HG02678 (cell line): ENCODE measurements around the gene ZFP3.
"Not testable (repeated sequence)": the region's sequence is repeated elsewhere in the genome, so short reads cannot be mapped to it uniquely, and the experiment has no call there.

Source experiments
- ATAC-seq: cut with Tn5 transposase; IDR thresholded peaks from one replicate; pipeline ENCODE4 v1.9.1; 2021; ENCODE audit warnings: mild to moderate bottlenecking, moderate library complexity; ENCODE audit not compliant: unreplicated experiment

ZFP3 gene

DNA sequence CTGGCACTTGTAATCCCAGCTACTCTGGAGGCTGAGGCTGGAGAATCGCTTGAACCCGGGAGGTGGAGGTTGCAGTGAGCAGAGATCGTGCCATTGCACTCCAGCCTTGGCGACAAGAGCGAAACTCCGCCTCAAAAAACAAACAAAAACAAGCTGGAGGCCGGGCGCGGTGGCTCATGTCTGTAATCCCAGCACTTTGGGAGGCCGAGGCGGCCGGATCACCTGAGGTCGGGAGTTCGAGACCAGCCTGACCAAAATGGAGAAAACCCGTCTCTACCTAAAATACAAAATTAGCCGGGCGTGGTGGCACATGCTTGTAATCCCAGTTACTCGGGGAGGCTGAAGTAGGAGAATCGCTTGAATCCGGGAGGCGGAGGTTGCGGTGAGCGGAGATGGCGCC is 992 bp upstream of the ZFP3 start:
- ATAC-seq: not testable (repeated sequence)

DNA sequence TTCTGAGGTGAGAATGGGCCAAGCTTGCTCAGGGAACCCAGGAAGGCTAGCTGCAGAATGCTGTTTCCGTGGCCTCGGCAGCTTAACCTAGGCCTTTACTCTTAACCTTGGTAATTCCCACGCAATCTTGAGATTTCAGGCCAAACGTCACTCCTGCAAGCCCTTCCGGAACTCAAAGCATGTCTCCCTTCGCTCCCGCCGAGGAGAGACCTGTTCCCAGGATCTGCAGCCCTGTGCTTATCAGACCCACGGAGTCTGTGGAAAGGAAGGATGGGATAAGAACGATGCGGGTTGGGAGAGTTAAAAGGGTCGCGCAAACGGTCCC is 524 bp upstream of the ZFP3 start:
- ATAC-seq: no peak

GRCh38 chr17:5080591-5080990 is 2.3 kb downstream of the ZFP3 start:
- ATAC-seq: no peak

DNA sequence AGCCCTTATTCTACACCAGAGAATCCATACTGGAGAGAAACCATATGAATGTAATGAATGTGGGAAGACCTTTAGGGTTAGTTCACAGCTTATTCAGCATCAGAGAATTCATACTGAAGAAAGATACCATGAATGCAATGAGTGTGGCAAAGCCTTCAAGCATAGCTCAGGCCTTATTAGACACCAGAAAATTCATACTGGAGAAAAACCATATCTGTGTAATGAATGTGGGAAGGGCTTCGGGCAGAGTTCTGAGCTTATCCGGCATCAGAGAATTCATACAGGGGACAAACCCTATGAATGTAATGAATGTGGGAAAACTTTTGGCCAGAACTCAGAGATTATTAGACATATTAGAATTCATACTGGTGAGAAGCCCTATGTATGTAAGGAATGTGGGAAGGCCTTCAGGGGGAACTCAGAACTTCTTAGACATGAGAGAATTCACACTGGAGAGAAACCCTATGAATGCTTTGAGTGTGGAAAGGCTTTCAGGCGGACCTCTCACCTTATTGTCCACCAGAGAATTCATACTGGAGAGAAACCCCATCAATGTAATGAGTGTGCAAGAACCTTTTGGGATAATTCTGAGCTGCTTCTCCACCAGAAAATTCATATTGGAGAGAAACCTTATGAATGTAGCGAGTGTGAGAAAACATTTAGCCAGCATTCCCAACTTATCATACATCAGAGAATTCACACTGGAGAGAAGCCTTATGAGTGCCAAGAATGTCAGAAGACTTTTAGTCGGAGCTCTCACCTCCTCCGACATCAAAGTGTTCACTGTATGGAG is 14.1 kb downstream of the ZFP3 start:
- no peak for ATAC-seq

DNA sequence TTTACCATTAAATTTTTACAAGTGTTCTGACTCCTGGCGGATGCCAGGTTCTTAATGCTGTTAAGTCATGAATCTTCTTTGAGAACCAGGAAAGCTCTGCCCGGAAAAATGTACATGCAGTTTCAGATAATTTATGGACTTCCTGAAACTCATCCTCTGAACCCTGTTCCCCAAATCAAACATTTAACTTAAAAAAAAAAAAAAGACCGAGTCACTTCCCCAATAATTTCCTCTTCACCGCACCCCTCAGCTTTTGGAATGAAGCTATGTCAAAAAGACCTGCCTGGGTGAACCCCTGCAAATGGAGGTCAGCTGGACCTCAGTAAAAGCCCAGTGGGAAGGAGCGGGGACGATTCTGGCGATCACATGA is 18.4 kb downstream of the ZFP3 start:
- no peak for ATAC-seq

DNA sequence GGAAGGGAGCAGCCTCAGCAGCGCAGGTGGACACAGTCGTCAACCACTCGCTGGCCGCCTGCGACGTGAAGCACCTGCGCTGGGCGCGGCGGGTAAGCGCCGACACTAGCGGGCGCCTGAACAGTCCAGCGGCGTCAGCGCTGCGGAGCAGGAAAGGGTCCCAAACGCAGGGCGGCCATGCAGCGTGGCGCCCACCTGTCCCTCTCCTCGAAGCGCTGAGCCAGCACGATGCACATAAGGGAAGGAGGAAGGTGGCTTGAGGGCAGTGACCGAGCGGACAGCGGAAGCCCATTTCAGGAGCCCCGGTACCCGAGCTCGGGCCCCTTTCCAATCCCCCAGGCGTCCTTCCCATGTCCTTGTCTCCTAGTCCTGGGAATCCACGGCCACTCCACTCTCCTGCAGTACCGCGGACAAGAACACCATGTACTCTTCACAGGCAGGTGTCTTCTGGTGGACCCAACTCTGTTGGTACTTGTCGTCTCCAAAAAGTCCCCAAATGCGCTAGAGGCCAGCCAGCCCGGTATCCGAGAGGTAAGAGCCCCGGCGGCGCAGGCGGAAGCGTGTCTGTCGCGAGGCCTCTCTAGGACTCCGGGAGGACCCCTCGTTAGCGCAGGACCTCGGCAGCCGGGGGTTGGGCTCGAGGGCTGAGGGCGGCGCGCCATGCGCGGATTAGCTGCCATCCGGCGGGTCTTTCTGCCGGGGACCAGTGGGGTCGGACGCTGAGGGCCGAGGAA is 19.0 kb downstream of the ZFP3 start:
- ATAC-seq: no peak

- ATAC-seq: no peak
Observed at GRCh38 chr17:5099271-5099670, 21.0 kb downstream of the ZFP3 start.

DNA sequence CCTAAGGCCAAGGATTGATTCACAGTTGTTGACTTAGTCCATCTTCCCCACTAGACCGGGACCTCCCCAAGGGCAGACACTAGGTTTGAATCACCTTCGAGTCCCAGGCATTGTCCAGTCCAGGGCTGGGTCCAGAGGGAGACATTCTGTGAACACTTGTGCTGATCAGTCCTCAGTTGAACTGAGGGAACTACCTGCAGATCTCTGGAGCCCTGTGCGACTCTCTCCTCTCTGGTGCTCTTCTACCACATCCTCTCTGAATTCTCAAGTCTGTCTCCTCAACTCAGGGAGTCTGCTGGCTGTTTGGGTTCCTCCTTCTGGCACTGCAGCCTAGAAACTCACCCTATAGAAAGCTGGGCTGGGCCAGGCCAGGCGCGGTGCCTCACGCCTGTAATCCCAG is 22.6 kb downstream of the ZFP3 start:
- ATAC-seq: no peak

GRCh38 chr17:5110816-5111215 is 32.5 kb downstream of the ZFP3 start:
- no peak for ATAC-seq

DNA sequence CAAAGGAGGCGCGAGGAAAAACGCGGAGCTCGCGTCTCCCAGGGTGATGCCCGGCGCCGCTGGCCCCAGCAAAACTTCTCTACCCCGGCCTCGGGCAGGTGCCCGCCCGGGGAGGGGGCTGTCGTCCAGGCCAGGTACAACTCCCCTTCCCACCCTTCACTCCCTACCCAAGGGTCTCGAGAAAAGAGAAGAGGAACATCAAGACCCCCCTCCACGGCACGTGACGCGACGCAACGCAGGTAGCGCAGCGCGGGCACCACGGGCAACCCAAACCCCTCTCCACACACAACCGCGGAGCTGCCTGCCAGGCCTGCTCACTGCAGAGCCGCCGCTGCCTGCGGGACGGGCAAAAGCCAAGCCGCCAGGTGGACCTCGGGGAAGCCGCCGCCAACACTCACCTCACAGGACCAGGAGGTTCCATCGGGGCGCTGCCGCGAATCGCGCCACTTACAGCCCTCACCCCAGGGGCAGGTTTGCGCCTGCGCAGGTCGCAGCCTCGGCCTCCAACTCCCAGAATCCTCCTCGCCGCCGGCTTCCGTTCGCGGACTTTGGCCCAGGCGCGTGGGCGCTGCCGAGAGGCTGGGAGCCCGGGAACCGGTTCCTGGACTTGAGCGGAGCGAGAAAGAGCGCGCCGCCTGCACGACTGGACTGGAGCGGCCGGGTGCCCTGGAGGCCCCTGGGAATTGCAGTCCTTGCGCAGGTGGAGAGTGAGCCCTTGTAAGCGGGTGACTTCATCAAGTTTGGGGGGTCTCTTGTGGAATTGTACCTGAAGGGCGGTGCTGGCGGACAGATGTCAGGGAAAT is 33.3 kb downstream of the ZFP3 start, which contains the start of gene ZNF232:
ZNF232 (minus strand) TSS at position 477 of the 803 bp plus-strand sequence; CDS start at position 421, 56 bp downstream.
- ATAC-seq: peak; percentile 95

DNA sequence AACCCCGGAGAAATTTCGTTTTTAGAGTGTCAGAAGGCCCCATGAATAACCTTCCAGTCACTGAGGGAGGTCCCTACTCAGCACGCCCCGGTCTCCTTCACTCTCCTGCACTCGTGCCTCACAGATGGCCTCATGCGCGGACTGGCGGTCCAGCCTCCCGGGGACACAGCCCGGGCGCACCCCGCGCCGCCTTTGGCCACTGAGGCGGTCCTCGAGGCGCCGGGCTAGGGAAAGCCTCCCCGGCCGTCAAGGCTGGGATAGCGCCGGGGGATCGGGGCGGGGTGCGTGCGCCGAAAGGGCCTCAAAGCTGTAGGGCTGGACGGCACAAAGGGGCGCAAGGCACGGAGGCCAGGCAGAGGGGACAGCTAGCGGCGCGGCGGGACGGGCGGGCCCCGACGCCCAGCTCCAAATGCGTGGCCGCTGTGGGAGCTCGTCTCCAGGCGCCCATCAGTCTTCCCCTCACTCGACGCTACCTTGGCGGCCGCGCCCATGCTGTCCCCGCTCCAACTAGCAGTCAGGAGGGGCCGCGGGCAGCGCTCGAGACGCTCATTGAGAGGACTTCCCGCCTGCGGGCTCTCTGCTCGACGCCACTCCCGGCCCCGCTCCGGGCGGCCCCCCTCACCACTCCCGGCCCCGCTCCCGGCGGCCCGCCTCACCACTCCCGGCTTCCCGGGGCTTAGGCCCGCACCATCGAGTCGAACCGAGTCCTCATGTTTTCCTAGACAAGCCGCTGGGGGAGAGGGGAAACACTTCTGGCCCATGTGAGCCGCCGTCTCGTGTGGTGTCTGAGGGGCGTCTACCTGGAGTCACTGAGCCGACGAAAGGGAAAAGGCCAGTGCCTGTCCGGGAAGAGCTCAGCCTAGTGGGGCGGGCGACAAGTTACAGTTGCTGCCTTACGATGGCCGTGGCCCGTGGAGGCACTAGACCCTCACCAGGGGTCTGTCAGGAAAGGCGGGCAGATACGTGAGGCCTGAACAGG is 37.7 kb downstream of the ZFP3 start, which contains the start of gene USP6:
USP6 (plus strand) TSS at position 360 of the 979 bp plus-strand sequence. CDS start 14,336 bp downstream, outside the sequence.
- ATAC-seq: no peak

- ATAC-seq: no peak
Observed at GRCh38 chr17:5118219-5118618, 40.0 kb downstream of the ZFP3 start.

GRCh38 chr17:5120036-5120435 is 41.8 kb downstream of the ZFP3 start:
- no peak for ATAC-seq

- not testable (repeated sequence) for ATAC-seq
Observed at GRCh38 chr17:5120436-5121185, 42.3 kb downstream of the ZFP3 start.

GRCh38 chr17:5121186-5121841 is 43.0 kb downstream of the ZFP3 start:
- no peak for ATAC-seq

GRCh38 chr17:5122056-5122455 is 43.8 kb downstream of the ZFP3 start:
- ATAC-seq: not testable (repeated sequence)

GRCh38 chr17:5122586-5123342 is 44.5 kb downstream of the ZFP3 start:
- ATAC-seq: no peak
